Activated CD8-positive, alpha-beta memory T cell treated with anti-CD3 and anti-CD28 coated beads, Interleukin-2, amount 50 U/mL, for 4 hours (primary cell): ENCODE results near the gene RDH16.
"Not testable (repeated sequence)": the region's sequence is repeated elsewhere in the genome, so short reads cannot be mapped to it uniquely, and the experiment has no call there.

Experiments
- DNase-seq: peaks from one replicate; pipeline ENCODE4 v3.0.0-alpha.2; 2020

Gene RDH16

DNA sequence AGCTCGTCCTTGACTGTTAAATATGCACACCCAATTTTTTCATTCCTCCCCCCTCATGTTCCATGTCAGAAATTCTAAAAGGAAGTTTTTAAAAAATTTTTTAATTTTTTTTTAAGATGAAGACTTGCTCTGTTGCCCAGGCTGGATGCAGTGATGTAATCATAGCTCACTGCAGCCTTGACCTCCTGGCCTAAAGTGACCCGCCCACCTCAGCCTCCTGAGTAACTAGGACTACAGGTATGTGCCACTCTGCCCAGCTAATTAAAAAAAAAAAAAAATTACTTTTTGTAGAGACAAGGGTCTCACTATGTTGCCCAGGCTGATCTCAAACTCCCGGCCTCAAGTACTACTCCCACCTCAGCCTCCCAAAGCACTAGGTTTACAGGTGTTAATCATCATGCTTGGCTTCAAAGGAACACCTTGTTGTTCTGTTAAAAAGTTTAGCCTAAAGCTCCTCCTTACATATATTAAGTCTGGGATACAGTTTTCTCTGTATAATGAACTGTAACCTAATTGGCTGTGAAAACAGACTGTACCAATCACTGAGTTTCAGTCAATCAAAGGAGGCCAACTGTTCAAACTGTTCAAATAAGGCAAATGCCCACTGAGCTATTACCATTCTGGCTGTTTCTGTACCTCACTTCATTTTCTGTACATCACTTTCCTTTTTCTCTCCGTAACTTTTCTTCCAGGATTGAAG, 41.0 kb downstream of the RDH16 start:
- no peak for DNase-seq

GRCh38 chr12:56914724-56915123, 42.7 kb downstream of the RDH16 start:
- DNase-seq: no peak

DNA sequence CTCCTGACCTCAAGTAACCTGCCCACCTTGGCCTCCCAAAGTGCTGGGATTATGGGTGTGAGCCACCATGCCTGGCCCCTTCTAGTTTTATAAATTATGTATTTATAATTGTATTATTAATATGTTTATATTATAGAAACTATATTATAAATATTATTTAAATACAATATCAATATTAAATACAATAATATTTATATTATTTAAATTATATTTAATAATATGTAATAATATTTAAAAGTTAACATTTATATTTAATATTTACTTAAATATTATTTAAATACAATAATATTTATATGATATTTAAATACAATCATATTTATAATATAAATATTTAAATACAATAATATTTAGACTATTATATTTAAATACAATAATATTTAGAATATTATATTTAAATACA, 43.2 kb downstream of the RDH16 start:
- DNase-seq: no peak

GRCh38 chr12:56909403-56909802, 48.0 kb downstream of the RDH16 start:
- not testable (repeated sequence) for DNase-seq

DNA sequence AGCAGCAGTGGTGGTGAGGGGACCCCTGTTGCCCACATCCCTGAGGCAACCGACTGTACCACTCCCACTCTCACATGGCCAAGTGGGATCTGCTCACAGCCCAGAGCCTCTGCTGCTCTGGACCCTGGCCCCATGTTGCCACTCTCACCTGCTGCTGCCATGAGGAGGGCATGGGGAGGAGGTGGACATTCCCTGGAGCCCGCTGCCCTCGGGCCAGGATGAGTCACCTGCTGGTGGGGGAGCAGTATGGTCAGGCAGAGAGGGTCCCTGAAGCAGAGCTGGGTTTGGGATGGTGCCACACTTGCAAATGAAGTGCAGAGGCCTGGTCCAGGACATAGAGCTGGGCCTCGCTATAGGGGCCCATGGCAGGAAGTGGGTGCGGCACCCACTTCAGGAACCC, 49.3 kb downstream of the RDH16 start:
- DNase-seq: no peak

GRCh38 chr12:56905852-56906251, 51.6 kb downstream of the RDH16 start:
- DNase-seq: no peak

DNA sequence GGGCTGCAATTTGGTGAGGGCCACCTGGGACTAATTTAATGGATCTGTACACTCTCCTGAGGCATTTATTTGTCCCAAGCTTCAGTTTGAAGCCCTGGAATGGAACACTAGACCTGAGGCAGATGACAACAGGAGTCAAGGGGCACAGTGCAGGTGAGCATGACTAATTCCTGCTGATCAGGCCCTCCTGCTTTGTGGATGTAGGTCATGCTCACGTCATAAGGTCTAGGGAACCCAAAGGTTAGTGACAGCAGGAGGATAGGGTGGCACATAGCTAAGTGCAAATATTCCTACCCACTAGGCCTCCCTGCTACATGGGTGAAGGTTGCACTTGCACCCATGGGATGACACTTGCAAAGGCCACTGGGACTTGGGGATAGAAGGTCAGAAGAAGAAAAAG, 54.0 kb downstream of the RDH16 start:
- no peak for DNase-seq
